ENCODE data around the gene TNFRSF8.
A peak's percentile ranks its signal among the peaks of the same experiment; 100 is the strongest.

Gene TNFRSF8

GRCh38 chr1:12142141-12142823 is 79.2 kb downstream of the TNFRSF8 start:
- DNase-seq (ENCODE audit: low spot score), result no peak

GRCh38 chr1:12142891-12143630 is 80.0 kb downstream of the TNFRSF8 start:
- peak; percentile 46 for DNase-seq (ENCODE audit: low spot score)

GRCh38 chr1:12143631-12144155 is 80.6 kb downstream of the TNFRSF8 start:
- DNase-seq (ENCODE audit: low spot score), result peak; percentile 51

GRCh38 chr1:12144236-12144635 is 81.1 kb downstream of the TNFRSF8 start:
- DNase-seq (ENCODE audit: low spot score), result no peak

GRCh38 chr1:12144969-12145368 is 81.9 kb downstream of the TNFRSF8 start:
- DNase-seq (ENCODE audit: low spot score), result no peak

- no peak for DNase-seq (ENCODE audit: low spot score)
Measured at GRCh38 chr1:12145616-12146342, 82.7 kb downstream of the TNFRSF8 start.

GRCh38 chr1:12146343-12147112 is 83.4 kb downstream of the TNFRSF8 start:
- no peak for DNase-seq (ENCODE audit: low spot score)

GRCh38 chr1:12147201-12147701 is 84.1 kb downstream of the TNFRSF8 start:
- DNase-seq (ENCODE audit: low spot score), result no peak

- peak; percentile 55 for DNase-seq (ENCODE audit: low spot score)
Measured at GRCh38 chr1:12148160-12148957, 85.3 kb downstream of the TNFRSF8 start.

- DNase-seq (ENCODE audit: low spot score), result peak; percentile 88
Measured at GRCh38 chr1:12148958-12149790, 86.1 kb downstream of the TNFRSF8 start.

GRCh38 chr1:12149791-12150175 is 86.7 kb downstream of the TNFRSF8 start:
- DNase-seq (ENCODE audit: low spot score), result no peak

- DNase-seq (ENCODE audit: low spot score), result peak; percentile 48
Measured at GRCh38 chr1:12150456-12151200, 87.5 kb downstream of the TNFRSF8 start.

GRCh38 chr1:12151465-12151864 is 88.4 kb downstream of the TNFRSF8 start:
- DNase-seq (ENCODE audit: low spot score), result no peak

- peak; percentile 88 for DNase-seq (ENCODE audit: low spot score)
Measured at GRCh38 chr1:12152113-12152891, 89.2 kb downstream of the TNFRSF8 start.

- peak; percentile 64 for DNase-seq (ENCODE audit: low spot score)
Measured at GRCh38 chr1:12153181-12153785, 90.2 kb downstream of the TNFRSF8 start.

- DNase-seq (ENCODE audit: low spot score), result no peak
Measured at GRCh38 chr1:12155328-12155727, 92.2 kb downstream of the TNFRSF8 start.

GRCh38 chr1:12157366-12158231 is 94.5 kb downstream of the TNFRSF8 start:
- DNase-seq (ENCODE audit: low spot score), result no peak
